ENCODE results near the gene AK5. TPM values are rescaled to one million over a fixed set of nuclear protein-coding genes. Genes with fewer than 3 reads are reported as not detected.
A peak's percentile ranks its signal among the peaks of the same experiment; 100 is the strongest.
"Not testable (repeated sequence)": the region's sequence is repeated elsewhere in the genome, so short reads cannot be mapped to it uniquely, and the experiment has no call there.

AK5 gene
- total RNA-seq, 1 experiment from 2014 or later: 27.7 TPM

- no peak for DNase-seq (ENCODE audit: low read depth)
- in situ Hi-C loops (cut with HindIII; ENCODE audit: low pct_unique_long_range_greater_than_20kb, low sequenced_read_pairs): no loop called here
These were observed 1.2 kb downstream of the AK5 start for GRCh38 chr1:77282866-77283539.

- no peak for DNase-seq (ENCODE audit: low read depth)
- in situ Hi-C loops (cut with HindIII; ENCODE audit: low pct_unique_long_range_greater_than_20kb, low sequenced_read_pairs): no loop called here
These were observed 2.0 kb downstream of the AK5 start for GRCh38 chr1:77283701-77284425.

- in situ Hi-C loops (cut with HindIII; ENCODE audit: low pct_unique_long_range_greater_than_20kb, low sequenced_read_pairs): no loop called here
- DNase-seq (ENCODE audit: low read depth): no peak
These were observed 5.7 kb downstream of the AK5 start for GRCh38 chr1:77287535-77287934.

- no peak for DNase-seq (ENCODE audit: low read depth)
- in situ Hi-C loops (cut with HindIII; ENCODE audit: low pct_unique_long_range_greater_than_20kb, low sequenced_read_pairs): no loop called here
These were observed 6.5 kb downstream of the AK5 start for GRCh38 chr1:77288275-77288674.

GRCh38 chr1:77290576-77290975 is 8.8 kb downstream of the AK5 start:
- in situ Hi-C loops (cut with HindIII; ENCODE audit: low pct_unique_long_range_greater_than_20kb, low sequenced_read_pairs): no loop called here
- no peak for DNase-seq (ENCODE audit: low read depth)

- no peak for DNase-seq (ENCODE audit: low read depth)
- in situ Hi-C loops (cut with HindIII; ENCODE audit: low pct_unique_long_range_greater_than_20kb, low sequenced_read_pairs): no loop called here
These were observed 10.7 kb downstream of the AK5 start for GRCh38 chr1:77292551-77292950.

- in situ Hi-C loops (cut with HindIII; ENCODE audit: low pct_unique_long_range_greater_than_20kb, low sequenced_read_pairs): no loop called here
- DNase-seq (ENCODE audit: low read depth): no peak
These were observed 18.7 kb downstream of the AK5 start for GRCh38 chr1:77300566-77300965.

GRCh38 chr1:77303387-77303786 is 21.6 kb downstream of the AK5 start:
- in situ Hi-C loops (cut with HindIII; ENCODE audit: low pct_unique_long_range_greater_than_20kb, low sequenced_read_pairs): no loop called here
- DNase-seq (ENCODE audit: low read depth): no peak

GRCh38 chr1:77308889-77309621 is 27.2 kb downstream of the AK5 start:
- no peak for DNase-seq (ENCODE audit: low read depth)
- in situ Hi-C loops (cut with HindIII; ENCODE audit: low pct_unique_long_range_greater_than_20kb, low sequenced_read_pairs): no loop called here

- DNase-seq (ENCODE audit: low read depth): no peak
- in situ Hi-C loops (cut with HindIII; ENCODE audit: low pct_unique_long_range_greater_than_20kb, low sequenced_read_pairs): no loop called here
These were observed 29.1 kb downstream of the AK5 start for GRCh38 chr1:77310924-77311323.

GRCh38 chr1:77312364-77312763 is 30.5 kb downstream of the AK5 start:
- peak; percentile 17 for DNase-seq (ENCODE audit: low read depth)
- in situ Hi-C loops (cut with HindIII; ENCODE audit: low pct_unique_long_range_greater_than_20kb, low sequenced_read_pairs): not testable (repeated sequence)

GRCh38 chr1:77313491-77313890 is 31.7 kb downstream of the AK5 start:
- in situ Hi-C loops (cut with HindIII; ENCODE audit: low pct_unique_long_range_greater_than_20kb, low sequenced_read_pairs): no loop called here
- no peak for DNase-seq (ENCODE audit: low read depth)

- DNase-seq (ENCODE audit: low read depth): peak; percentile 51
- in situ Hi-C loops (cut with HindIII; ENCODE audit: low pct_unique_long_range_greater_than_20kb, low sequenced_read_pairs): no loop called here
These were observed 34.2 kb downstream of the AK5 start for GRCh38 chr1:77316006-77316405.

GRCh38 chr1:77316966-77317365 is 35.1 kb downstream of the AK5 start:
- in situ Hi-C loops (cut with HindIII; ENCODE audit: low pct_unique_long_range_greater_than_20kb, low sequenced_read_pairs): no loop called here
- DNase-seq (ENCODE audit: low read depth): no peak

- no peak for DNase-seq (ENCODE audit: low read depth)
- in situ Hi-C loops (cut with HindIII; ENCODE audit: low pct_unique_long_range_greater_than_20kb, low sequenced_read_pairs): no loop called here
These were observed 37.4 kb downstream of the AK5 start for GRCh38 chr1:77319036-77319705.

GRCh38 chr1:77322061-77322900 is 40.5 kb downstream of the AK5 start:
- in situ Hi-C loops (cut with HindIII; ENCODE audit: low pct_unique_long_range_greater_than_20kb, low sequenced_read_pairs): no loop called here
- peak; percentile 93 for DNase-seq (ENCODE audit: low read depth)

GRCh38 chr1:77333501-77333900 is 51.7 kb downstream of the AK5 start:
- in situ Hi-C loops (cut with HindIII; ENCODE audit: low pct_unique_long_range_greater_than_20kb, low sequenced_read_pairs): no loop called here
- DNase-seq (ENCODE audit: low read depth): no peak

GRCh38 chr1:77336729-77337128 is 54.9 kb downstream of the AK5 start:
- DNase-seq (ENCODE audit: low read depth): no peak
- in situ Hi-C loops (cut with HindIII; ENCODE audit: low pct_unique_long_range_greater_than_20kb, low sequenced_read_pairs): no loop called here
